Activated CD8-positive, alpha-beta memory T cell treated with anti-CD3 and anti-CD28 coated beads, Interleukin-2, amount 50 U/mL, for 4 hours (primary cell): ENCODE data around the gene TAF4.

Experiments used
- DNase-seq: peaks from one replicate; pipeline ENCODE4 v3.0.0-alpha.2; 2020

Gene TAF4

DNA sequence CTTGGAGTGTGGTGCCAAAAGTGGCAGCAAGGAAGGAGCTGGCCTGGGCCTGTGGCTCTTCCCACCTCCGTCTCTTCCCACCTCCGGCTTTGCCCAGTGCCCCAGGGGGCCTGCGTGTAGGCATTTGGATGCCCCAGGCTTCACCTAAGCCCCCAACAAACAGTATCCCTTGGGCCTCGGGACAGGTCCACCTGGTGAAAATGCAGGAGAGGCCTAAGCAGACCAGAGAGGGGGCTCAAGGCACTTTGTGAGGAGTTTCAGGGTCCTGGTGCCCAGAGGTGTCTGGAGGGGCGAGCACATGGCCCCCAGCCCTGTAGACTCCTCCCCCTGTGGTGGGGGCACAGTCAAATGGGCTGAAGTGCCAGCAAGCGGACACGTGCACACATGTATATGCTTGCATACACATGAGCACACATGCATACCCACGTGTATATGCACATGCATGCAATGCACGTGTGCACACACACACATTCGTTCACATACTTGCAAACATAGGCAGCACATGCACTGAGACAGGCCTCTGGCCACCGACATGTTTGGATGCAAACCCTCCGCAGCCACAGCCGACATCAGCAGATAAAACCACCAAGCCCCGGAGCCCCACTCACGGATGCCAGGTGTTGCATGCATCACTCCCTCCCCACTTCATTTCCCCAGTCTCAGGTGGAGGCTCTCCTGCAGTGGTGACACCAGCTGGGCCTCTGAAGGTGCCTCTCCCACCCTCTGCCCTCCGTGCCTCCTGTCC lies 124.5 kb downstream of the TAF4 start:
- DNase-seq = no peak

DNA sequence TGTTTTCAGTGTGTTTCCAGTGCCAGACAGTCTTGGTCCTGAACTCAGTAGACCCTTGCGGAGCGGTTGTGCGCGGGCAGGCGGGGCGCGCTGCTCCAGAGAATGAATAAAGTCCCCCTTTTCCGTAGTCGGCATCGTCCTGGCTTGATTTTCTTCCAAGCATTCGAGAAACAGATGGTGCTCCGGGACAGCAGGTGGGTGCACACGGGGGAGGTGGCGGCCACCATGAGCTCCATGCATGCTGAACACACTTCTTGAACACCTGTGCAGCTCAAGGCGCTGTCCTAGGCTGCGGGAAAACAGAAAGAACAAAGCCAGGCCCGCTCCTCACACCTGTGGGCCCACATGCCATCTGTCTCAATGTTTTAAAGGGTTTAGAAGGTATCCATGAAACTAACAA lies 125.2 kb downstream of the TAF4 start:
- no peak for DNase-seq

GRCh38 chr20:61939691-61940360 lies 125.9 kb downstream of the TAF4 start:
- no peak for DNase-seq

- no peak for DNase-seq
These were observed 126.6 kb downstream of the TAF4 start for GRCh38 chr20:61938839-61939690.

DNA sequence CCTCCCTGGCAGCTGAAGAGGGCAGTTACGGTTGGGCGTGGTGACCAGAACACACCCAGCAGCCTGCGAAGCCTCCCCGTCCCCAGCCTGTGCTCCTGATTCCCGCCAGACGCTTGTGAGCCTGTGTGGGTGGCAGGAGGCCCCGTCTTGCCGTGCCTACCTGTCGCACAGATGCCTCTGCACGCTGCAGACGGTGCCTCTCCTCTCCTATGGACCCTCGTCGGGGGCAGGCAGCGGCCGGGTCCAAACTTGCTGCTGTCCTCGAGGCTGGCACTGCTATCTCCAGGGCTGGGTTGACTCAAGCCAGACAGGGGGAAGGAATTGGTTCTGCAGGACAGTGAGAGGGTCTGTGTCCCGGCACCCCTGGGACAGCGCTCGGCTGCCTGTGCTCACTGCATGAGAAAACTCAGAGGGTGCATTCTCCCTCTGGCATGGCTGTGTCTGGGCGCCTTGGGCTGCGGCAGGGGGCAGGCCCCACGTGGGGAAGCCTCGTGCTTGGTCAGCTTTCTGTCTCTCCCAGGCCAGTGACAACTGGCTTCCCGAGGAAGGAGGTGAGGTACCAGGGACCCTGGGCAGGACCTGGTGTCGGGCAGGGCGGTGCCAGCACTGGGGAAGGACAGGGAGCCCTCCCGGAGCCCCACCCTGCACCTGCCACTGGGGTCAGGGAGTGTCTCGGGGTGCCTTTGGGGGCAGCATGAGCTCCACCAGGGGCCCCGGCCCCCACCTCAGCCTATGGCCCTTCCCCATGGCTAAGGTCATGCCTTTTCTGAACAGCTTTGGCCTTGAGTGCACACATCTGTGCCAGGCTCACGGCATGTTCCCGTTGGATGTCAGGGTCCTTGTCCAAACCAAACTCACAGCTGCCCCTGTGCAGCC lies 127.5 kb downstream of the TAF4 start:
- no peak for DNase-seq

- DNase-seq = no peak
These were observed 128.3 kb downstream of the TAF4 start for GRCh38 chr20:61937146-61937962.

DNA sequence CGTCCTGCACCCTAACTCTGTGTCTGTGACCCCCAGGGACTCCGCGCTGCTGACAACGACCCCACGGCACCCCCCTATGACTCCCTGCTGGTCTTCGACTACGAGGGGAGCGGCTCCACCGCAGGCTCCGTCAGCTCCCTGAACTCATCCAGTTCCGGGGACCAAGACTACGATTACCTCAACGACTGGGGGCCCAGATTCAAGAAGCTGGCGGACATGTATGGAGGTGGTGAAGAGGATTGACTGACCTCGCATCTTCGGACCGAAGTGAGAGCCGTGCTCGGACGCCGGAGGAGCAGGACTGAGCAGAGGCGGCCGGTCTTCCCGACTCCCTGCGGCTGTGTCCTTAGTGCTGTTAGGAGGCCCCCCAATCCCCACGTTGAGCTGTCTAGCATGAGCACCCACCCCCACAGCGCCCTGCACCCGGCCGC lies 129.0 kb downstream of the TAF4 start:
- no peak for DNase-seq

DNA sequence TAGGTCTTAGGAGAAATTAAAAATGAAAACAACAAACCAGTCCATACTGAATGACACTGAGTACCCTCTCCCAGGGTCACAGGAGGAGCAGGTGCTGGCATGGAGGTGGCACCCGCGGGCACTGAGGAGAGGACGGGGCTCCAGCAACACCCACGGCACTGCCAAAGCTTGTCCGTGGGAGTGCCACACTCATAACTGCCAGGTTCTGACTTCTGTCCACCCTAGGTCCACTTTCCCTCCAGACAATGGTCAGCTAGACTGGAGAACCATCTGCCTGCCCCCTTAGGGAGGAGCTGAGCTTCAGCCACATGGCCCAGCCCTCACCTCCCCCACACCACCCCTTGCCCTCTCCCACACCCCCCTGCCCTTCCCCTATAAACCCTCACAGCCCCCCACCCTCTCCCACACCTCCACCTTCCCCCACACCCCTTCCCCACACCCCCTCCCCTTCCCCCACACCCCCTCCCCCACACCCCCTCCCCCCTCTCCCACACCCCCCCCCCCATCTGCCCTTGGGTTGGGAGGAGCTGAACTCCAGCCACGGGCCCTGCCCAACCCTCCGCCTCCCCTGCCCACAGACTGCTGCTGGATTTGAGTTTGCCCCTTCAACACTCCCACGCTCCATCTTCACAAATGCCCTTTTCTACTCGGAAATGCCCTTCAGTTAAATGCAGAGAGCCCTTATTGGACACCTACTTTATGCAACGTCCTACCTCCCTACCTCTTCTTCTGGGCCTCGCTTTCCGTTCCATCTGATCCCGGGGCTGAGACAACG lies 129.6 kb downstream of the TAF4 start:
- DNase-seq = no peak

DNA sequence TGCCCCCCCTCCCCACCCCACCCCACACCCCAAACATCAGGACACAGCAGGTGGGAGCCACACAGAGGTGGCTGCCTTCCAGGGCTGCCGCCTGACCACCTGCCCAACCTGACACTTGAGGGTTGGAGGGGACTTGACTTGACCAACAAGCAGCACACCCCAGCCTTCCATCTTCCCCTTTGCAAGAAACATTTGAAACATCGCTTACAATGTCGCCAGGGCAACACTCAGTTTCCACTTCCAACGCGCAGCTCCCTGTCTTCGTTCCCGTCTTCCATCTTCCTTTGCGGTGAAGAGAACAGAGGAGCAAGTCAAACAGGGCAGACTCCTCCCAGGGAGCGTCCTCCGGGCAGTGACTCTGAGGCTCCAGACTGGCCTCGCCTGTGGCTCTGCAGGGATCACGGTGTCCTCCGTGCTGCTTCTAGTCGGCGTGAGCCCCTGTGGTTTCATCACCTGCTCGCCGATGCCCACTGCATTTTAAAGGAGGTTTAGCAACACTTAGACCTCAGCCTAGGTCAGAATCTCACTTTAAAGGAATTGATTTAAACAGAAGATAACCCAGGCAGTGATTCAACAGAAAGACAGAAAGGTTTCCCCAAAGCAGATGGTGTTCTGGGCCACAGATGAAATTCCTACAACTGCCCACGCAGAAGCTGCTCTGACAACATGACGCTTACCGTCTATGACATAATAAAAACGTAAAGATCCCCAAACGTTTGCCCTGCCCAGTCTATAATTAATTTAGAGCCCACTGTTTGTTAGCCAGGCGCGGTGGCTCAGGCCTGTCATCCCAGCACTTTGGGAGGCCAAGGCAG lies 130.8 kb downstream of the TAF4 start:
- DNase-seq = no peak

DNA sequence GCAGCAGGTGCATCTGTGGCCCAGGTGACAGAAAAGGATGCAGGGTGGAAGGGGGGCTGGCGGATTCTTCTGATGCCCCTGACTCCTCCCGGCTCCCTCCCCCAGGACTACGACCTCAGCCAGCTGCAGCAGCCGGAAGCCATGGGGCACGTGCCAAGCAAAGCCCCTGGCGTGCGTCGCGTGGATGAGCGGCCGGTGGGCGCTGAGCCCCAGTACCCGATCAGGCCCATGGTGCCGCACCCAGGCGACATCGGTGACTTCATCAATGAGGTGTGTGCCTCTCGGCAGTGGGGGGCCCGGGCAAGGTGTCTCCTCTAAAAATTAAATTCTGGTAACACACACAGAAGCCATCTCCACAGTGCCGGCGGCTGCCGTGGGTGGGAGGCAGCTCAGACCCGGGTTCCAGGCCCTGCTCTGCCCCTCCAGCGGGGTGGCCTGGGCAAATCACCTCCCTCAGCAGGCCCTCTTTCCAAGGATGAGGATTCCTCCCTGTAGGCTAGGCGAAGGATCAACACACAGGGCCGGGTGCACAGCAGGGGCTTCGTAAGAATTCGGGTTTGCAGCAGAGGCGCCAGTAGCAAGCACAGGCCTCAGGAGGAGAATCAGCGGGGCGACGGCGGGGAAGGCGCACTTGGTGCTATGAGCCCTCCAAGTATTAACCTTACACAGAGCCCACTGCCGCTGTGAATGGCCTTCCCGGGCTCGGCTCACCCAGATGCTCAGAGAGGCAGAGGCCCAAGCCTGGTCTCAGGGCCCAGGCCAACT lies 131.5 kb downstream of the TAF4 start:
- DNase-seq = no peak

DNA sequence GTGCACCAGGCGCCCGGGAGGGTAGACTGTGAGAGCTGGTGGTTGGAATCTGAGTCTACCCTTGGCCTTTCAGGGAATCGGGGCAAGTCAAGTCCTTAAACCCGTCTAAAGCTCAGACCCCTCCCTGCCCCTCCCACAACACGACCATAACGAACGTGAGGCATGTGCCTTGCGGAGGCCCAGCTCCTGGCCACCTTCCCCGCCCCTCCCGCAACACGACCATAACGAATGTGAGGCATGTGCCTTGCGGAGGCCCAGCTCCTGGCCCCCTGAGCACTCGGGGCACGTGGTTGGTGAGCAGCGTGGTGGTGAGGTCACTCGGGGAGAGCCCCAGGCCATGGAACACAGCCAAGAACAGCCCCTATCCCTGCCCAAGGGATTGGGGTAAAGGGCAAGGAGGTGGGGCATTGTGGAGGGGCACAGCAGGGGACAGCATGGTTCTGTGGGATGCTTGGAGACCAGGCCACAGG lies 132.2 kb downstream of the TAF4 start:
- no peak for DNase-seq

DNA sequence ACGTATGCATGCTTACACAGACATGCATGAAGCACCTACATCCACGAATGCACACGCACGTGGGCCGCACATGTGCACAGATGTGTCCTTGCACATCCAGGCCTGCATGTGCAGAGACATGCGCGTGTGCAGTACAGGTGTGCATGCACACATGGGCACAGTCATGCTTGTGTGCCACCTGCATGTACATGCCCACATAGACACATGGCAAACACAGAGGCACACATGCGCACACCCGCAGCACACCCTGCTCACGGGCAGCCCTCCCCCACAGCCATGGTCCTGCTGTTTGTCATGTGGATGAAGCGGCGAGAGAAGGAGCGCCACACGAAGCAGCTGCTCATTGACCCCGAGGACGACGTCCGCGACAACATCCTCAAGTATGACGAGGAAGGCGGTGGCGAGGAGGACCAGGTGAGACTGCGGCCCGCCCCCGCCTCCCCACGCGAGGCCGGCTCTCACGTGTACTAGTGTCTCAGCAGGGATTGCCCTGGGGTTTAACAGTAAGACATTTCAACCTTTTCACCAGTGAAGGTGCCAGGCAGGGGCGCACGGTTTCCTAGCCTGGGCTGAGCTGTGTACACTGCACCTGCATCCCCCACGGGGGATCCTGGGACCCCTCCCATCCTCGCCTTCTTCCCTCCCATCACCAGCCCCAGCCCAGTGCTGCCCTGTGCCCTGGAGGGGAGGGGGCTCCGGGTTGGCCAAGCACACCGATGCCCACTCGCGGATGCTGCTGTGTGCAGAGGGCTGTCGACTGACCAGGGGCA lies 132.8 kb downstream of the TAF4 start:
- DNase-seq = peak; percentile 6

- DNase-seq = no peak
These were observed 133.5 kb downstream of the TAF4 start for GRCh38 chr20:61932199-61932592.

DNA sequence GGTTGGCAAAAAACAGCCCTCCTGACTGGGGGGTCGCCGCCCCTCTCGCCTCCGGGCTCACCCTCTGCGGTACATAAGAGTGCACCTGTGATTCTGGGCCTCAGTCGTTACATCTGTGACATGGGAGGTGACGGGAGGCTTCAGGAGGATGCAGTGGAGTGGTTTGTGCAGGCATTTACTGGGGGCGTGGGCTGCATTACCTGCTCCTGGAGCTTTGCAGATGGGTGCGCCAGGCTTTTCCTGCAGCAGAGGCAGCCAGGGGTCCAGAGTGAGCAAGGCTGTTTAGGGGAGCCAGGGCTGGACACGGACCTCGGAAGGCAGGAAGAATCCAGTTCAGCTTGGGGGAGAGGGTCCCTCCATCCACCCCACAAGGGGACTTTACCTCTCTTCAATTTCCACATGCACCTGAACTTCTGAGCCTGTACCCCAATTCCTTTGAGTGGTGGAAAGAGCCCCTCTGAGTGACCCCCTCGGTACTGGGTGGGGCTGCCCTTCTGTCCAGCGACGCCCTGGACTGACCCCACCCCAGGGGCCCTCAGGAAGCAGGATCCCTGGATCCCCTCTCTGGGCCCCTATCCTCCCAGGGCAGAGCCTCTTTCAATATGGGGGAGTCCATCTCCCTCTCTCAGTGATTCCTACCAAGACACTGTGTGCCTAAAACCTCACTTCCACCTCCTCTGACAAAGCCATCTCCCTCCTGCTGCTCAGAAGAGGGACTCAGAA lies 134.0 kb downstream of the TAF4 start:
- peak; percentile 8 for DNase-seq

DNA sequence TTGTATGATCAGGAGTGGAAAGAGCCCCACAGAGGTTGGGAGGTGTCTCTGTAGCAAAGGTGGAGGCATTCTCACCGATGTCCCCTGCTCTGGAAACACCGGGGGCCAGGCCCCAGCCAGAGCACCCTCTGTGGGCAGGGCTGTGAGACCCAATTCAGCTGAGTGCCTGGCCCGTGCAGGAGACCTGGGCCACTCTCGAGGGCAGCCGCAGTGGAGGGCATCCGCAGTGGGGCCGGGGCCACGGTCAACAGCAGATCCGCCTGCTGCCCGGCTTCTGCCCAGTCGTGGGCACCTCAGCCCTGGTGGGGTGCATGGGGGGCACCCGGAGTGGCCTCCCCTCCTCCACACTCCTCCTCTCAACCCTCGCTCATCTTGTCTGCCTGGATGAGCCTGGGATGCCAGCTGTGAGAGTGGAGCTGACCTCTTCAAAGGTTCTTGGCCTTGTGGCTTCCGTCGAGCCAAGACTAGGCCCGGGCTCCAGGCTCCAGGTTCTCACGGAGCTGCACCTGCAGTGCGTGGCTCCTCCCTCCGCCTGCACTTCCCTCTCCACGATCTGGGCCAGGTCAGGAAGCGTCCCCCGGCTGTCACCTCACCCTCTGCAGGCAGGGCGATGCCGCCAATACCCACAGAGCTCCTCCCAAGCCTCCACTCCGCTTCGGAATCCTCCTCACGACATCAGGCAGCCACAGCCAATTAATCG lies 134.8 kb downstream of the TAF4 start:
- no peak for DNase-seq

GRCh38 chr20:61929971-61930666 lies 135.6 kb downstream of the TAF4 start:
- no peak for DNase-seq
